Retinal pigment epithelial cell (primary cell): Measurements from ENCODE around the gene BUD23.
"Not testable (repeated sequence)": the region's sequence is repeated elsewhere in the genome, so short reads cannot be mapped to it uniquely, and the experiment has no call there.

Source experiments
- DNase-seq: peaks from one replicate; pipeline ENCODE4 v3.0.0-alpha.2; 2010; ENCODE audit warnings: low read depth
- H3K4me3 ChIP-seq: 2 replicates; pipeline ENCODE4 v1.5.1; 2011; ENCODE audit warnings: mild to moderate bottlenecking, low read length, control low read depth, moderate library complexity
- TF ChIP-seq, protein P1 (sequence below): conservative IDR thresholded peaks from 2 replicates; pipeline ENCODE4 v1.5.1; 2011; ENCODE audit warnings: low read depth, low read length, control low read depth, inconsistent platforms

Gene BUD23

DNA sequence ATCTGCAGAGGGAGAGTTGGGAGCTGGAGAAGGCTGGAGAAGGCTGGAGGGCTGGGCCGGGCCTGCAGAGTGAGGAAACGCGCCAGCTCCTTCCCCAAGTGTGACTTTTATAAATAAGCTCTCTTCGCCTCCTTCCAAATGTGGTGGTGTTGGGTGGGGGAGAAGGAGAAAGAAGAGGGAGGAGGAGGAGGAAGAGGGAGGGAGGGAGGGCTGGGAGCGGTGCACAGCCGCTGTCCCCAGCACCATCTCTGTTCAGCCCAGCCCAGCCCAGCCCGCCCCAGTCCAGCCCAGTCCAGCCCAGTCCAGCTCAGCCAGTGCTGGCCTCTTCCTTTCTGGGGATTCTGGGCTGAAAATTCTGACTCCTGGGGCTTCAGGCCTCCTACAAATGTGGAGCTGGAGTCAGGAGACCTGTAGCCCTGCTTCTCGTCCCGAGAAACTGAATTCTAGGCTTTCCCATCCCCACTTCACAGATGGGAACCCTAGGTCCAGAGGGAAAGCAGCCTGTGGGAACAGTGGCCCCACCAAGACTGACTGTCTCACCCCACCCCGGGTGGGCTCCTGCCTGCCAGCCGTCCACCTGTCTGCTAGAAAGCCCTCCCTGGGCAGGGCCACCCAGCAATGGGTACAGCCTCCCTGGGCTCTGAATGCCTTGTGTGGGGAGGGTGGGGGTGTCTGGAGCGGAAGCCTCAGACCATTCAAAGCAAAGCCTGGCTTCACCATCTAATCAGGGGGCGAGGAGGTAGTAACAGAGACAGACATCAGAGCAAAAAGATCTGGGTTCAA lies 33.8 kb downstream of the BUD23 start:
- no peak for DNase-seq
- TF ChIP-seq, protein P1, sequence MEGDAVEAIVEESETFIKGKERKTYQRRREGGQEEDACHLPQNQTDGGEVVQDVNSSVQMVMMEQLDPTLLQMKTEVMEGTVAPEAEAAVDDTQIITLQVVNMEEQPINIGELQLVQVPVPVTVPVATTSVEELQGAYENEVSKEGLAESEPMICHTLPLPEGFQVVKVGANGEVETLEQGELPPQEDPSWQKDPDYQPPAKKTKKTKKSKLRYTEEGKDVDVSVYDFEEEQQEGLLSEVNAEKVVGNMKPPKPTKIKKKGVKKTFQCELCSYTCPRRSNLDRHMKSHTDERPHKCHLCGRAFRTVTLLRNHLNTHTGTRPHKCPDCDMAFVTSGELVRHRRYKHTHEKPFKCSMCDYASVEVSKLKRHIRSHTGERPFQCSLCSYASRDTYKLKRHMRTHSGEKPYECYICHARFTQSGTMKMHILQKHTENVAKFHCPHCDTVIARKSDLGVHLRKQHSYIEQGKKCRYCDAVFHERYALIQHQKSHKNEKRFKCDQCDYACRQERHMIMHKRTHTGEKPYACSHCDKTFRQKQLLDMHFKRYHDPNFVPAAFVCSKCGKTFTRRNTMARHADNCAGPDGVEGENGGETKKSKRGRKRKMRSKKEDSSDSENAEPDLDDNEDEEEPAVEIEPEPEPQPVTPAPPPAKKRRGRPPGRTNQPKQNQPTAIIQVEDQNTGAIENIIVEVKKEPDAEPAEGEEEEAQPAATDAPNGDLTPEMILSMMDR: no peak
- no peak overlapping the region for H3K4me3 ChIP-seq

DNA sequence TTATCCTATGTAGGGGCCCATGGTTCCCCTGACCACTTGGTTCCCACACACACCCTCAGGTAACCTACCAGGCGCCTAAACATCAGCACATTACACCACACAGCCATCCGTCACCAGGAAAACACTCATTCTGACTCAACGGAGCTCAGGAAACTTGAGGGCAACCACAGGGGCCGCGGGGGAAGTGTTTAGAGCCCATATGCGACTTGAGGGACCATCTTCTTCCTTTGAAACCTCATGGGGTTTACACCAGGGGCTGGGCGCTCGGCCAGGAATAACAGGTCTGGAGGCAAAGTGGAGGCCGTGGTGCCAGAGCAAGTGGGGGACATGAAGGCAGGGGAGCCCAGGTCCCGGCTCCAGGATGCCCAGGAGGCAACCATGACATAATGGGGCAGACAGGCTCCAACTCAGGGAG lies 34.6 kb downstream of the BUD23 start:
- TF ChIP-seq, protein P1: no peak
- peak overlapping the region; percentile 75 for H3K4me3 ChIP-seq
- DNase-seq: no peak

- no peak for DNase-seq
- peak overlapping the region; percentile 75 for H3K4me3 ChIP-seq
- TF ChIP-seq, protein P1: no peak
These were observed 35.1 kb downstream of the BUD23 start for GRCh38 chr7:73718438-73718881.

- TF ChIP-seq, protein P1: no peak
- no peak for DNase-seq
- H3K4me3 ChIP-seq: peak within 1 kb of the TSS; percentile 75
These were observed 35.8 kb downstream of the BUD23 start, which contains the start of gene STX1A for GRCh38 chr7:73718905-73719805. Gene STX1A, minus strand, starts transcription at chr7:73719669. Its CDS starts 38 bp downstream, at chr7:73719631.

DNA sequence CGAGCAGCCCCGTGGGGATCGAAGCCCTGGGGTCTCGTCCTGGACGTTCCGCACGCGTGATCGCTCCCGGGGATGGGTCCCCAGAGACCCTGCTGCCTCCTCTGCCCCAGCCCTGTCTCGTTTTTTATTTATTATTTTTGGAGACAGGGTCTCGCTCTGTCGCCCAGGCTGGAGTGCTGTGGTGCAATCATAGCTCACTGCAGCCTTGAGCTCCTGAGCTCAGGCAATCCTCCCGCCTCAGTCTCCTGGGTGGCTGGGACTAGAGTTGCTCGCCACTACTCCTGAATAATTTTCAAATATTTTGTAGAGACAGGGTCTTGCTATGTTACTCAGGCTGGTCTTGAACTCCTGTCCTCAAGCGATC lies 36.4 kb downstream of the BUD23 start:
- TF ChIP-seq, protein P1: no peak
- DNase-seq: no peak
- H3K4me3 ChIP-seq: peak overlapping the region; percentile 42

GRCh38 chr7:73720443-73720842 lies 37.0 kb downstream of the BUD23 start:
- DNase-seq, H3K4me3 ChIP-seq: not testable (repeated sequence)

- TF ChIP-seq, protein P1: no peak
- H3K4me3 ChIP-seq: no peak overlapping the region
- no peak for DNase-seq
These were observed 38.0 kb downstream of the BUD23 start for GRCh38 chr7:73721377-73721817.

DNA sequence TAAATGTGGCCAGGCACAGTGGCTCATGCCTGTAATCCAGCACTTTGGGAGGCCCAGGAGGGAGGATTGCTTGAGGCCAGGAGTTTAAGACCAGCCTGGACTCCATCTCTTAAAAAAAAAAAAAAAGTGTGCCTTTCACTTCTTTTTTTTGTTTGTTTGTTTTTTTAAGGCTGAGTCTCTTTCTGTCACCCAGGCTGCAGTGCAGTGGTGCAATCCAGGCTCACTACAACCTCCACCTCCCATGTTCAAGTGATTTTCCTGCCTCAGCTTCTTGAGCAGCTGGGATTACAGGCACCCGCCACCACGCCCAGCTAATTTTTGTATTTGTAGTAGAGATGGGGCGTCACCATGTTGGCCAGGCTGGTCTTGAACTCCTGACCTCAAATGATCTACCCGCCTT lies 38.8 kb downstream of the BUD23 start:
- H3K4me3 ChIP-seq, DNase-seq: not testable (repeated sequence)
